HCT116 (cell line): ENCODE data around the gene OTOGL. TPM values are rescaled to one million over a fixed set of nuclear protein-coding genes. Genes with fewer than 3 reads are reported as not detected.

ENCODE experiments used
- ATAC-seq: fragments of 200-7000 bp; cut with Tn5 transposase; 2 replicates; pipeline ENCODE4 v1.9.1; 2020; ENCODE audit warnings: mild to moderate bottlenecking, moderate library complexity
- BruUV-seq: library from RNA; stranded (reverse); fragments of 400-500 nt; replicated peaks from 2 replicates; lab custom pipeline; 2021; lab: Mats Ljungman, UMichigan
- CTCF ChIA-PET: fragments of 300-600 bp; sonication (Branson Sonifier 250); formaldehyde crosslinking; loops from one replicate; lab custom pipeline; 2021; ENCODE audit warnings: antibody characterized with exemption; lab: Charles Lee
- POLR2A ChIA-PET: fragments of 300-600, 350-600 bp; sonication (Branson Sonifier 250); formaldehyde crosslinking; loops from one replicate; lab custom pipeline; 2021; ENCODE audit warnings: antibody characterized with exemption; lab: Charles Lee
- RAD21 ChIA-PET, 2 experiments: fragments of 300-600 bp; sonication (Branson Sonifier 250); formaldehyde crosslinking; loops; one replicate each; lab custom pipeline; 2023; ENCODE audit warnings: low total read pairs in 2 of 2; ENCODE audit not compliant: uncharacterized antibody in 2 of 2, unreplicated experiment in 2 of 2, low non-redundant PET in 1 of 2; lab: Charles Lee
- DNase-seq: peaks from one replicate; pipeline ENCODE4 v3.0.0-alpha.2; 2010; ENCODE audit warnings: low read depth, low spot score
- H2AFZ ChIP-seq: fragments of 200-600 bp; shearing (Covaris generic), sonication (generic); 2 replicates; pipeline ENCODE4 v1.6.1; 2017; ENCODE audit warnings: low read depth, mixed run types, mixed read lengths, antibody characterized with exemption, low read length; ENCODE audit not compliant: poor library complexity, severe bottlenecking
- H3K27ac ChIP-seq: 2 replicates; pipeline ENCODE4 v1.5.1; 2012; ENCODE audit warnings: low read depth, low read length
- H3K27me3 ChIP-seq: fragments of 200-600 bp; sonication (generic); 2 replicates; pipeline ENCODE4 v1.6.1; 2016; ENCODE audit warnings: mixed run types, low read length, mixed read lengths; ENCODE audit not compliant: insufficient read depth
- H3K36me3 ChIP-seq, 2 experiments: fragments of 200-500 bp in 1 of 2; fragments of 200-600 bp in 1 of 2; sonication (Bioruptor generic) in 1 of 2; sonication (generic) in 1 of 2; 2 replicates each; pipeline versions ENCODE4 v1.5.1 to v1.6.1; 2014 to 2016; ENCODE audit warnings: low read length in 2 of 2, inconsistent platforms in 1 of 2, mixed read lengths in 1 of 2, mixed run types in 1 of 2; ENCODE audit not compliant: insufficient read depth in 2 of 2, control insufficient read depth in 1 of 2
- H3K4me1 ChIP-seq, 2 experiments: fragments of 200-600 bp in 1 of 2; sonication (generic) in 1 of 2; 2 replicates each; pipeline versions ENCODE4 v1.5.1 to v1.6.1; 2012 to 2017; ENCODE audit warnings: low read length in 2 of 2, inconsistent platforms in 1 of 2, mild to moderate bottlenecking in 1 of 2, mixed read lengths in 1 of 2, mixed run types in 1 of 2, moderate library complexity in 1 of 2; ENCODE audit not compliant: insufficient read depth in 2 of 2, control insufficient read depth in 1 of 2
- H3K4me2 ChIP-seq: fragments of 200-600 bp; sonication (generic); 2 replicates; pipeline ENCODE4 v1.6.1; 2017; ENCODE audit warnings: mixed run types, low read length, mixed read lengths
- H3K4me3 ChIP-seq, 2 experiments: fragments of 200-600 bp in 1 of 2; sonication (generic) in 1 of 2; replicated peaks in 1 of 2; 2 replicates each; pipeline ENCODE4 v1.5.1; 2011 to 2016; ENCODE audit warnings: low read length in 2 of 2, control low read depth in 1 of 2, low read depth in 1 of 2, mild to moderate bottlenecking in 1 of 2, mixed read lengths in 1 of 2, mixed run types in 1 of 2
- H3K79me2 ChIP-seq: fragments of 200-600 bp; sonication (generic); 2 replicates; pipeline ENCODE4 v1.6.1; 2017; ENCODE audit warnings: mild to moderate bottlenecking, mixed run types, low read length, moderate library complexity, mixed read lengths; ENCODE audit not compliant: insufficient read depth
- H3K9ac ChIP-seq: fragments of 200-600 bp; sonication (generic); 2 replicates; pipeline ENCODE4 v1.6.1; 2016; ENCODE audit warnings: low read length, mixed read lengths
- H3K9me2 ChIP-seq: fragments of 200-600 bp; sonication (generic), shearing (Covaris generic); 2 replicates; pipeline ENCODE4 v1.6.1; 2017; ENCODE audit warnings: mixed run types, mild to moderate bottlenecking, moderate library complexity; ENCODE audit not compliant: insufficient read depth
- H3K9me3 ChIP-seq, 2 experiments: fragments of 200-500 bp in 1 of 2; fragments of 200-600 bp in 1 of 2; sonication (Bioruptor generic) in 1 of 2; sonication (generic) in 1 of 2; 2 replicates each; pipeline ENCODE4 v1.6.1; 2014 to 2017; ENCODE audit warnings: low read length in 2 of 2, mixed read lengths in 2 of 2, inconsistent platforms in 1 of 2, low read depth in 1 of 2, mild to moderate bottlenecking in 1 of 2, mixed run types in 1 of 2, moderate library complexity in 1 of 2; ENCODE audit not compliant: control insufficient read depth in 1 of 2, insufficient read depth in 1 of 2
- H4K20me1 ChIP-seq: fragments of 200-600 bp; sonication (generic), shearing (Covaris generic); 2 replicates; pipeline ENCODE4 v1.6.1; 2017; ENCODE audit warnings: mixed run types, mild to moderate bottlenecking, moderate library complexity; ENCODE audit not compliant: insufficient read depth
- CBX3 ChIP-seq: IDR thresholded peaks from 2 replicates; pipeline ENCODE4 v1.6.1; 2012; ENCODE audit warnings: low read depth
- CTCF ChIP-seq, 3 experiments: fragments of 200-600 bp in 1 of 3; sonication (generic) in 1 of 3; IDR thresholded peaks in 2 of 3; conservative IDR thresholded peaks in 1 of 3; 2 replicates each; pipeline ENCODE4 v1.5.1; 2012 to 2017; ENCODE audit warnings: low read depth in 2 of 3, low read length in 2 of 3, antibody characterized with exemption in 1 of 3, borderline replicate concordance in 1 of 3, control low read depth in 1 of 3, mild to moderate bottlenecking in 1 of 3, mixed read lengths in 1 of 3, mixed run types in 1 of 3, moderate library complexity in 1 of 3; ENCODE audit not compliant: insufficient read depth in 1 of 3
- ELF1 ChIP-seq: IDR thresholded peaks from 2 replicates; pipeline ENCODE4 v1.6.1; 2012; ENCODE audit warnings: low read depth, borderline replicate concordance
- EZH2 ChIP-seq: fragments of 200-600 bp; sonication (generic); IDR thresholded peaks from 2 replicates; pipeline ENCODE4 v1.6.1; 2017; ENCODE audit warnings: antibody characterized with exemption, mixed run types
- EZH2phosphoT487 ChIP-seq: fragments of 200-600 bp; IDR thresholded peaks from 2 replicates; pipeline ENCODE4 v1.6.1; 2018; ENCODE audit warnings: antibody characterized with exemption, borderline replicate concordance
- FOSL1 ChIP-seq: IDR thresholded peaks from 2 replicates; pipeline ENCODE4 v1.6.1; 2012; ENCODE audit warnings: low read depth
- MAX ChIP-seq: IDR thresholded peaks from 2 replicates; pipeline ENCODE4 v1.6.1; 2012
- REST ChIP-seq: IDR thresholded peaks from 2 replicates; pipeline ENCODE4 v1.6.1; 2012; ENCODE audit warnings: low read depth
- SIN3A ChIP-seq: IDR thresholded peaks from 2 replicates; pipeline ENCODE4 v1.6.1; 2012; ENCODE audit warnings: low read depth
- SP1 ChIP-seq: IDR thresholded peaks from 2 replicates; pipeline ENCODE4 v1.6.1; 2012; ENCODE audit warnings: low read depth
- ZBTB33 ChIP-seq: IDR thresholded peaks from 2 replicates; pipeline ENCODE4 v1.6.1; 2011; ENCODE audit warnings: mild to moderate bottlenecking, low read length, moderate library complexity; ENCODE audit not compliant: insufficient replicate concordance; ENCODE audit errors: extremely low read depth
- ZFX ChIP-seq: fragments of 450-650 bp; IDR thresholded peaks from 2 replicates; pipeline ENCODE4 v1.6.1; 2017
- ZNF274 ChIP-seq: fragments of 200-500 bp; sonication (Bioruptor generic); IDR thresholded peaks from 2 replicates; pipeline ENCODE4 v1.6.1; 2014; ENCODE audit warnings: mild to moderate bottlenecking, low read depth, low read length, inconsistent platforms
- intact Hi-C: fragments of 100-400 bp; cut with micrococcal nuclease; formaldehyde crosslinking; loops from 2 replicates; pipeline ENCODE4 v1.10.0; 2022
- total RNA-seq: library from RNA; stranded (reverse); gene quantifications from one replicate; pipeline ENCODE4 v1.2.1, GENCODE V29; 2021; ENCODE audit not compliant: unreplicated experiment

OTOGL gene
- total RNA-seq, 1 experiment from 2014 or later = not detected

GRCh38 chr12:80381121-80381520, 281.8 kb downstream of the OTOGL start:
- no peaks in the 10 kb centered on the region for H3K36me3 ChIP-seq
- H3K4me3 ChIP-seq = no peak overlapping the region
- H3K27ac ChIP-seq = no peak overlapping the region
- RAD21 ChIA-PET = no interaction called here
- DNase-seq = no peak
- CTCF ChIA-PET = no interaction called here
- H3K79me2 ChIP-seq = no peaks in the 10 kb centered on the region
- no peak for ATAC-seq
- no peak overlapping the region for H3K4me2 ChIP-seq
- H3K4me1 ChIP-seq = no peaks in the 10 kb centered on the region
- no peaks in the 10 kb centered on the region for H3K9me3 ChIP-seq
- no peak overlapping the region for H2AFZ ChIP-seq
- no peak overlapping the region for H3K9ac ChIP-seq
- intact Hi-C loops = no loop called here
- H3K27me3 ChIP-seq = no peaks in the 10 kb centered on the region
- no peaks in the 10 kb centered on the region for H3K9me2 ChIP-seq
- TF ChIP-seq REST (no peak), ELF1 (no peak), FOSL1 (no peak), ZFX (no peak), SIN3A (no peak), ZBTB33 (no peak), CTCF (IDR thresholded peaks at IDR 0.05 in 2 of 3, conservative IDR thresholded peaks at IDR 0.05 in 1 of 3; ENCODE audit: borderline replicate concordance in 1 of 3, insufficient read depth in 1 of 3, low read depth in 2 of 3, low read length in 2 of 3) (no peak), EZH2phosphoT487 (no peak), CBX3 (no peak), ZNF274 (no peak), SP1 (no peak), MAX (no peak), EZH2 (no peak)
- no peaks in the 10 kb centered on the region for H4K20me1 ChIP-seq
- BruUV-seq = no TSS peak
- POLR2A ChIA-PET = no interaction called here
